Frontal cortex (tissue), 4 donors: ENCODE results near the gene SLC25A13. TPM values are rescaled to one million over a fixed set of nuclear protein-coding genes. Genes with fewer than 3 reads are reported as not detected.
"Not testable (repeated sequence)": the region's sequence is repeated elsewhere in the genome, so short reads cannot be mapped to it uniquely, and the experiment has no call there.

Source experiments
- DNase-seq, 2 donors: peaks; one replicate each; pipeline ENCODE4 v3.0.0; 2012; ENCODE audit warnings: low spot score in 2 of 2
- FAIRE-seq: peaks from 2 replicates; lab custom pipeline; 2012; peaks lifted over from hg19 to GRCh38; lab: Jason Lieb, UNC
- total RNA-seq: library from RNA; depleted of rRNA; stranded (reverse); fragments of >200 nt; gene quantifications from one replicate; pipeline ENCODE4 v1.2.3, GENCODE V29; 2014
- donor health status: control.
- donor health status: control.
- donor health status: control.

The SLC25A13 gene
- total RNA-seq, 1 donor from 2014 or later, result 11.4 TPM

DNA sequence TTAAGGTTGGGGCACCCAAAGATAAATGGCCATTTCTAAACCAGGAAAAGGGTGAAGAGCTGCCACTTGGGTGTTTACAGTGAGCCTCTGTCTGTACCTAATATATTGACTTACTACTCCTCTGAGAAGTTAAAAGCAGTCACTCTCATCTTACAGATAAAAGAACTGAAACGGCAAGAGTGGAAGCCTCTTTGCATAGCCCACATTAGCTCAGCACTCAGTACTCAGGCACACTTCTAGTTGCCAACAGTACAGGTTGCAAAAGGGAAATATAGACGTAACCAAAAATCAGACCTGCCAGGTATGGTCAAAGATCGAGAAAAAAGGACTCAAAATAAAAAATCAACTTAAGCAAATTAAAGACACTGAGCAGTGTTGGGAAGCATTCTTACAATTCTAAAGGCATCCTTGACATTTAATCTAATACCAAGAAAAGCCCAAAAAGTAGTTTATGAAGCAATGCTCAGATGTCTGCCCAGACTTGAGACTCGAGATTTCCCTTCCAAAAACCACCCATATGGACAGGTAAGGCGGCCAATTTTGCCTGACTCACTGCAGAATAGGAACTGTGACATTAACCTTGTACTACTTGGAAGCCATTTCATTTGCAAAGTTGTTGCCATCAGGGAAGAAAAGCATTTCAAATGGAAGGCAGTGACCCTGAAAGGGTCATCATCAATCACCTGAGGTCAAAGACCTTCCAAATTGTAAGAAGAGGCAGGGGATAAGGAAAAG is 139.3 kb downstream of the SLC25A13 start:
- FAIRE-seq, result no peak

DNA sequence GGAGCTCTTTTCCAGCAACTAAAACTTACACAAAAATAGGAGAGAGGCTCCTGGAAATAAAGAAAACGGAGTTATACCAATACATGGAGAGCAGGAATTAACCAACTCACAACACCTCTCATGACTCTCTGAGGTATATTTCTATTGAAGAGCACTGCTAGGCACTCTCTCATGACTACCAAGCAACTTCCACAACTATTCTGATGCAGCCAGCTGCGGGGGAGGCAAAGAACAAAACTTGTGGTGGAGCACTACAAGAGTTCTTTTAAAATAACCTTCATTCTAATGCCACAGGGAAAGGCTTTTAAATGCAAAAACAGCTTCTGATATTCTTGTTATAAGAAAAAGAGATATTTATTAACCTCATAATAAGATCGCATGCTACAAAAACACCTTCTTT is 140.7 kb downstream of the SLC25A13 start:
- DNase-seq, result no peak
- FAIRE-seq, result no peak

More for the DNA sequence above, 139.3 kb downstream of the SLC25A13 start:
- no peak for DNase-seq

DNA sequence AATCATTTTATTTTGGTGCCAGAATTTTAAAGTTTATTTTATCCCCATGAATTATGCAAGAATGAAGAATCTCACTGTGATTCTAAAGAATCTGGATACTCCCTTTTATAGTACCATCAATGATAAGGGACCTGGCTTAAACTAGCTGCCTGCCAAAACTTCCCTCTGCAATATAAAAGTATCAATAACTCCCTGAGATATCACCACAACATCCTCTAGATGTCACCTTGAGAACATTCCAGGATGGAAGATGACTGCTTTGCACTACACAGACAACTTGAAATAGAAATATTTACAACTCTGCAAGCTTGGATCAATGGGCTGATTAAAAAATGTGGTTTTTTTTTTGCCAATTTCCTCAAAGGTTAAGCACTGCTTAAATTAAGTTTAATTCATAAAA is 142.1 kb downstream of the SLC25A13 start:
- DNase-seq, result no peak
- no peak for FAIRE-seq

DNA sequence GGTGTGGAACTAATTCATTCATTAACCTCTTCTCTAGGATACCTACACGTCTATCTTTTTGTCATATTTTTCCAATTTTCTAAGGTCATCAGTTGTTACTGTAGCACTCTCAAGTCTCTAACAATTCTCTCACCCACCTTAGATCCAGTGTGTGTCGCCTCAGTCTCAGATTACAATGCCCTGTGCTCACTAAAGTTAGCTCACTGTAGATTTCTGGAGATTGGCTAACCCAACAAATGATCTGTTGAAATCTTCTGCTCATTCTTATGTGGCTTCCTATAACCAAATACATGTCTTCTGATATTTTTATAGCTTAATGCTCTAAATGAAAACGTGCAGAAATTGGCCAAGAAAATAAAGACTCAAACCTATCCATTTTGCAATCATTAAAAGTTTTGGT is 142.6 kb downstream of the SLC25A13 start:
- FAIRE-seq, result no peak
- DNase-seq, result no peak

DNA sequence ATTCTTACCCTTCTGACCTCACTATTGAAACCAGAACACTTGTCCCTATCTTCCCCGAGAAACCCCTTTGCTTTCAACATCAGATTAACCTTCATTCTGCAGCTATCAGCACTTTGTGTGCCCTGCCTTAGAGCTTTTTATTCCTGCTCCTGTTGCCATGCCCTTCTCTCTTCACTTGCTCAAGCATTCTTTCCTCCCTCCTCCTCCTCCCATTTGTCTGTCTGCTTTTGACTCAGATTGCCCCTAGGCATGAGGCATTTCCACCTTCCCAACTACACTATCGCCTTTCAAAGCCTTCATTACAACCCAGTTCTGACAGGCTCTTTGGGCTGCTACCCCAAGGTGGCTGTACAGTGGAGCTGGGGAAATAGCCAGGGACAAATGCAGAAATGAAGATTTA is 143.3 kb downstream of the SLC25A13 start:
- no peak for DNase-seq
- no peak for FAIRE-seq

DNA sequence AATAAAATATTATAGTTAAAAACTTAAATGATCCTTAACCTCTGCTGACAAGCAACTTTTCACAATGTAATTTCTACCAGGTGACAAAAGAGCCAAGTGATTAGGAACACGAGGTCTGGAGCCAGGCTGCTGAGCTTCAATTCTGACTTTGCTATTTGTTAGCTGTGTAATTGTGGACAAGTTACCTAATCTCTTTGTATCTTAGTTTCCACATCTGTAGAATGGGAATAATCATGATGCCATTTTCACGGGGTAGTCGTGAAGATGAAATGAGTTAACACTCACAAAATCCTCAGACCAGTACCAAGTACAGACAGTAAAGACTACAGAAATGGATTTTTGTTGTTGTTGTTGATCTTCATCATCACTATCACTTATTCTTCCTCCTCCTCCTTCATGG is 144.5 kb downstream of the SLC25A13 start:
- DNase-seq (no peak), FAIRE-seq (no peak)

DNA sequence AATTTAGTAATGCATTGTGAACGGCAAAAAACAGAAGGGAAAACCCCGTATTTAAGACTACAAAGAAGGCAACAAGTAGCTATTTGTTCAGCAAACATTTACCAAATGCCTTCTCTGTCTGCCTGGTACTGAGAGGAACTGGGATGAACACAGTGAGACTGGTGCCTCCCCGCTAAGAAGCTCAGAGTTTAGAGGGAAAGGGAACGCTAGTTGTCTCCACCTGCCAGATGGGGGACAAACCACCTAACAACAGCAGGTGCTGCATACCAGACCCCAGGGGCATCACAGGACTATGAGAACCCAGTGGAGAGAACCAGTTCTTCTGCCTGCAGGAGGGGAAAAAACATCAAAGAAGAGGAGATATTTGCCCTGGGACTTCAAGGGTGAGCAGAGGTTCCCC is 147.1 kb downstream of the SLC25A13 start:
- FAIRE-seq (no peak), DNase-seq (no peak)

DNA sequence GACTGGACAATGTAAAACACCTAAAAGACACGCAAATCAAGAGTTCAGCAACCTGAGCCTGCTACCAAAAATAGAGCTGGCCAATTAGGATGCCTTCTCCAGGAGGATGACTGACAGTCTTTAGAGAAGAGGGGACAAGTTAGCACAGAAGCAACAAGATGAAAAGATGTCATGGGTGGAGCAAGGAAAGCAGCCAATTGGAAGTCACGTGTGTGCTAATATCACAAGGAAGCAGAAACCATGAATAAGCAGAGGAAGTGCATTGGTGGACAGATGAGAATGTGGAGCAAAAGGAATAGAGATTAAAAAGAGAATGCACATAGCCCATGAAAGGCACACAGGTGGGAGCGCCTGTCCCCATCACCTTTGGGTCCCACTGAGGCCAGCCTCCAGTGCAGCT is 148.1 kb downstream of the SLC25A13 start:
- FAIRE-seq (no peak), DNase-seq (no peak)

DNA sequence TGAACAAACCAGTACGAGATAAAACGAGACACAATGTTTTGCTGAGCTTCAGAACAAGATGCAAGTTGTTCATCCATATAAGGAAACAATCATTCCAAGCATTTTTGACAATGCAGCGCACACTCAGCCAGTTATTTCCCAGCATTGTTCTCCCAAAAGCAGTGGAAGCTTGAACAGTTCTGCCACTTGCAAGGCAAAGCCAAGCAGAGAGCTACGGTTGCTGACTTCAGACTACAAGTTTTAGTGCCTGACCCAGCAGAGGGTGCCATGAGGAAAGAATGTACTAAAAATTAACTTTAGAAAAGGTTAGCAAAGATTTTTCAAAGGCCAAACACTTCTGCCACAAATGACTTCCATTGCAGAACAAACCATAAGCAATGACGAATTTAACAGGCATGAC is 152.5 kb downstream of the SLC25A13 start:
- no peak for DNase-seq
- FAIRE-seq, result no peak

DNA sequence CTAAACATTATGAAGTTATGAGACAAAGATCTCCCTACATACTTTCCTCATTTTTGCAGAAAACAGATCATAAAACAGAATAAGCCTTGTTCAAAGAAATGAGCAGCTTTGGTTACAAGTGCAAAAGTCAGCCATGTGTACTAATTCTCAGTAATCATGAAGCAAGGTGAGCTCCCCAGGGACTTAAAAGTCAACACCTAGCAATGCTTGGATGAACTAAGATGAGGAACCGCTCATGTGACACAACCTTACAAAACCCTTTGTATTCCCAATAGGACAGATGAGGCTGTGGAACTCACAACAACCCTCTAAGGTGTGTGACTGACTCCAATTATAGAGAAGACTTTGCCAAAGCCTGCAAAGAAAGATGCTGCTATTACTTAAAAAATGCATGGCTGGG is 154.5 kb downstream of the SLC25A13 start:
- FAIRE-seq, result no peak

DNA sequence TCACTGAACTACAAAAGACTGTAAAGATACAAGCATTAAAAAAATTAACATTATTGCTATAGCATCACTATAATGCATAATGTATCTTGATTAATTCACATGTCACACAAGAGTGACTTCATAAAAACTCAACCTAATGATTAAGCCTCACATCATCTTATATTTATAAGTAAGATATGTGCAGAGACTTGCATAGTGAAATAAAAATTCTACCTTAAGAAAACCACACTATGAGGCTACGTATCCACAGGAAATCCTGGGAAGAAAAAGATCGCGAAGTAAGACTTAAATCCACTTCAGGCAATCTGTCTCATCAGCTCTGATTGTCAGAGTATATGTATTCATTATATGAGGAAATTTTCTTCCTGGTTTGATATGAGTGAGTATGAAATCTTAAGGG is 160.0 kb downstream of the SLC25A13 start:
- FAIRE-seq, result no peak

More for the DNA sequence above, 154.5 kb downstream of the SLC25A13 start:
- DNase-seq, result no peak

DNA sequence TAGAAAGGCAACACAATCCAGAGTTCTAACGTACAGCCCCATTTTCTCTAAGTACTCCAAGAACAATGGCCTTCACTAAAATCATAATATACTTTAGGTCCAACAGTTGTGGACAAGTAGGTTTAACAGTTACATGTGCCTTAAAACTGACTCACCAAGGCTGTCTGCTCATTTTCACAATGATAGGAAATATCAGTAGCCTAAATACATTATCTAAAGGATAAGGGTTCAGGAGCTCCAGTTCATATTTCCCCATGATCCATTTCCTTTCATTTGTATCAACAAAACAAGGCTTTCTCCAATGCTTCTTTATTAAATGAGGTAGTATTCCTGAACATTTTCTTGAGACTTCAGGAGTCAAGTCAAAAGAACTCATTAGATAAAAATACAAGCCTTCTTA is 164.0 kb downstream of the SLC25A13 start:
- no peak for FAIRE-seq
- DNase-seq, result no peak

More for the DNA sequence above, 160.0 kb downstream of the SLC25A13 start:
- DNase-seq, result no peak

DNA sequence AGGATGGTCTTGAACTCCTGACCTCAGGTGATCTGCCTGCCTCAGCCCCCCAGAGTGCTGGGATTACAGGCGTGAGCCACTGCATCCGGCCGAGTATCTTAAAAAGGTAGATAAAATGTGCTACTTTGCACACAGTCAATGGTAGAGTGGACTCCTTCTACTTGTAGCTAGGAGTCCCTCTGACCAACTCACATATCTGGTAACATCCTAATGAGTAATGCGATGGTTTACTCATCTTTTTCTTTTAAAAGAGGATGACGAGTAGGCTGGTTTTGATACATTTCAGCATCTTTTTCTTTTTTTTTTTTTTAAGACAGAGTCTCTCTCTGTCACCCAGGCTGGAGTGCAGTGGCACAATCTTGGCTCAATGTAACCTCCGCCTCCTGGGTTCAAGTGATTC is 167.4 kb downstream of the SLC25A13 start:
- not testable (repeated sequence) for DNase-seq, FAIRE-seq

DNA sequence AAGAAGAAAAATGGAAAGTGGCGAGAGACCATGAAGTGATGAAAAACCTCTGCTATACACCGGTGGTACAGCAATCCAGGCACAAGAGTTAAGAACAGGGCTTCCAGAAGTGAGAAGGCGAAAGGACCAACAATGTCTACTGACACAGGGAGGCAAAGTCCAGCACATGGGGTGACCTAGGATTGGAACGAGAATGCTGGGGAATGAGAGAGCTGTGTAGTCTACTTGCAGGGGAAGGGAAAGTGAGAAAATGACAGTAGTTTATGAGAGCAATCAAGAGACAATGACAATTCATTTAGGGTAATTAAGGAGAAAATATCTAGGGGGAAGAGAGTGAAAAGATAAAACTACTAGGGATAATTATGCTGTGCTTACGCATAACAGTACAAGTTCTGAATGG is 169.2 kb downstream of the SLC25A13 start:
- DNase-seq, result no peak
- no peak for FAIRE-seq

DNA sequence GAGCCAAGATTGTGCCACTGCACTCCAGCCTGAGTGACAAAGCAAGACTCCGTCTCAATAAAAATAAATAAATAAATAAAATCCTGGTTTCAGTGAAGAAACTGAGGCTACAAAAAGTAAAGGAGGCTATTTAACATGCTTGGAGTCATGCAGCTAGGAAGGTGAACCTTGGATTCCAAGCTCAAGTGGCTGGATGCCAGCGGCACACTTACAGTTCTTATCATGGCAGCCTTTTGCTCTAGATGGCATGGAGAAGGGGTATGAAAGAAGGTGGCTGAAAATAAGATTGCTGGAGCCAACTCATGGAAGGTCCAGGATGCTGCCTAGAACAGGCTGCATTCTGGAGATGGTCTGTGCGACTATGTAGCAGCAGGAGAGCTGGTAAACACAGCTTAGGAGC is 170.0 kb downstream of the SLC25A13 start:
- DNase-seq (no peak), FAIRE-seq (no peak)

DNA sequence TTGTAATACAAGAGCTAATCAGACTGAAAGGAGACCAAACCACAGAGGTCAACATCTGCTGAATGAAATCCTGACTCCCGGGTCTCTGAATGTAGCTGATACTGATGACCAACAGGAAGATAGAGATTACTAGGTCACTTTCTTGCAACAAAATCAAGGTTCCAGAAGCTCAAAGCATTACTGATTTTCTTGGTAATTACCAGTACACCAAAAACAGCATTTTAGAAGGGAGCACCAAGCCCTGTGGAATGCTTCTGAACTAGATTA is 177.7 kb downstream of the SLC25A13 start:
- no peak for FAIRE-seq
- no peak for DNase-seq

DNA sequence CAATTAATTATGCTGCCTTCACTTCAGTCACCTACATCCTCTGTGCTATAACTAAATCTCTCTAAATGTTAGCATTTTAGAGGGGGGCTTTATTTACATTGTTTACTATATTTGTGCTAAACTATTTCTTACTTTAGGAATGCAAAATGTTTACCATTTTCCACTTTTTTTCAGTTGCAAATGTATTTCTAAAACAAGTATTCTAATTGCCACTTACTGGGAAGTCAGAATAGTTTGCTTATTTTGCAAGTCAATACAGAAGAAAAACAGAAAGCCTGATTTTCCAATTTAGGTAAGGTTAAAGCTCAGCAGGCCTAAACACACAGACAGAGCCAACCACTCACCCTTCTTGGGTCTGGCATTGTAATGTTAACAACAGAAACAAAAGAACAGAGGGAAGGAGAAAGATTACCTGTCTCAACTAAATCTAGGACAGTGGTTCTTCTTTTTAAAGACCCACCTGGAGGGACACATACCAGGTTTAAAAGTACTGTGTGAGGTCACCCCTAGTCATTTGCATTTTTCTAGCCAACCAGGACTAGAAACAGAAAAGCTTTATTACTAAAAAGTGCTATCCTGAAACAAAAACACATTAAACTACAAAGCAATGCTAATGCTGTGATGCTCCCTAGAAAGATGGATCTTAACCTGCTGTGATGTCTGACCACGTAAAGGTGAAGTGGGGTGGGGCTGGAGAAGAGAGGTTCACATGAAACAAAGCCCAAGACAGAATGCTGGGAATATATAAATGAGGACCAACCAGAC is 178.2 kb downstream of the SLC25A13 start:
- no peak for DNase-seq

DNA sequence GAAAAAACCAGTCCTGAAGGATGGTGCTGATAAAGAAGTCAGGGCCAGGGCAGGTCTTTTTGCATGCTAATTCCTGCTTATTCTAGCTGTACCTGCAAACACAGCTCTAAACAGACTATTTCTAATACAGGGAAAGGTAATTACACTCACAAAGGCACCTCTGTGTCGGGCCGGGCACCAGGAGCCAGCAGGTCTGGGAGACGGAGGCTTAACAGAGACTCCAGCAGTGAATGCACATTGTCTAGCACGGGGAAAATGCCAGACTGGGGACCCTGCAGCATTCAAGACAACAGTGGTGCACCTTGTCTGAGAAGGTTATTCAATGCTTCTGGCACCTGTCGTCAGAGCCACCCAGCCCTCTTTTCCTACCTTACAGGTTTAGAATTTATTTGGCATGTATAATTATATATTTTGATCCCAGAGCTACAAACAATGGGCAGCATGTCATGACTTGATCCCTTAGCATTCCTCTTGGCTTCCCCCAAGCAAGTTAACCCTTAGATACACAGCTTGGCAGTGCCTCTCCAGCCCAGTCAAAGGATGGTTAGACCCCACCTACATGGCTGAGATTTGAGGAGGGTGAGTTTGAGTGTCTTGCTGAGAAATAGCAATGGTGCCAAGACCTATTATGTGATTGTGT is 185.2 kb downstream of the SLC25A13 start:
- DNase-seq (no peak), FAIRE-seq (no peak)

More for the DNA sequence above, 178.2 kb downstream of the SLC25A13 start:
- no peak for FAIRE-seq

DNA sequence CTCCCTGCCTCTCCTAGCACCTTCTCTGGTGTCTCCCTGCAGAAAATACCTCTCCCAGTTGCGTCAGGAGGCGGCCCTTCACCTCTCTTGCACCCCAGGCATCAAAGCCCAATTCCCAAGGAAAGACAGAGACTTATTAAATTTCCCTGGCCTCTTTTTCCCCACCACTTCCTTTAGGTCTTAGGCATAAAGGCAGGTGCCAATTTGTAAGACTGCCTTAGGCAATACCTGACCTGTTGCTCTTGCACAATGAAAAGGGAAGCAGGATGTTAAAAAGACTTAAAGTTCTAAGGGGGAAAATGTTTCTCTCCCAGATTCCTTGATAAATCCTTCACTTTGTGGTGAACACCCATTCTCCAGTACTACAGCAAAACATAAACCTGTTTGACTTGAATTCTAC is 186.7 kb downstream of the SLC25A13 start:
- FAIRE-seq (no peak), DNase-seq (no peak)

DNA sequence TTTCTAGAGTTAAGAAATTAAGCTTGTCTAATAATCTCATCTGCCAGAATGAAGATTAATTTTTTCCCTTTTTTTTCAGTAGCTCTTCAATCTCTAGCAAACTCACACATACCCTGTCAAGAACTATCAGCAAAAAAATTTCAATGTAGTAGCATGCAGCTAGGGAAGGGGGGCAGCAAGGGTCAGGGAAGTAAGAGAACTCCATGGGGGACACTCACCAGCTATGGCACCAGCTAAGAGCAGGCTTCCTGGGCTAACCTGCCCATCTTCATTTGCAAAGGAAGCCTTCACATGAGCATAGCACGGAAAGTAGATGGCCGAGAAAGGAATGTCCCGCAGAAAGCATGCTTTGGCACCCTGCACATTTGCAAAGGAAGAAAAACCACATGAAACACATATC is 190.4 kb downstream of the SLC25A13 start:
- FAIRE-seq (no peak), DNase-seq (no peak)

DNA sequence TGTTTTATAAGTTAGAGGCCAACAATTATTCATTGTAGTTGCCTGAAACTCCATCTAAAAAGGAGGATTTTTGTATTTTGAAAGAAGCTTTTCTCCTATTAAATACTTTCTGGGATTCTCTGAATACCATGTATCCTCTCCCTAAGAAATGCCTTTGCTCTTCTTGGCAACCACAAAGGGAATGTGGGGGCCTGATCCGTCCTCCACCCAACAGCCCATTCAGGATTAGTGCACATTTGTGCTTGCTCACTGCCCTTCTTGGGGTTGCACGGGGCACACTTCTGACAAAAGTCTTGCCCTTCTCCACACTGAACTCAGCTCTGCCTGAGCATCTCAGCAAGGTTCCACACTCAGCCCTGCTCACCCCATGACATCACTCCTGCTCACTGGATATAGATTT is 194.2 kb downstream of the SLC25A13 start:
- no peak for FAIRE-seq
- DNase-seq, result no peak
